GM12801 (cell line): Measurements from ENCODE around the gene RPL5.
A peak's percentile ranks its signal among the peaks of the same experiment; 100 is the strongest.

Source experiments
- TF ChIP-seq, protein P1 (sequence below): IDR thresholded peaks from one replicate; pipeline ENCODE4 v1.5.1; 2011; ENCODE audit warnings: control low read depth; ENCODE audit not compliant: insufficient read length; ENCODE audit errors: extremely low read depth

The RPL5 gene

DNA sequence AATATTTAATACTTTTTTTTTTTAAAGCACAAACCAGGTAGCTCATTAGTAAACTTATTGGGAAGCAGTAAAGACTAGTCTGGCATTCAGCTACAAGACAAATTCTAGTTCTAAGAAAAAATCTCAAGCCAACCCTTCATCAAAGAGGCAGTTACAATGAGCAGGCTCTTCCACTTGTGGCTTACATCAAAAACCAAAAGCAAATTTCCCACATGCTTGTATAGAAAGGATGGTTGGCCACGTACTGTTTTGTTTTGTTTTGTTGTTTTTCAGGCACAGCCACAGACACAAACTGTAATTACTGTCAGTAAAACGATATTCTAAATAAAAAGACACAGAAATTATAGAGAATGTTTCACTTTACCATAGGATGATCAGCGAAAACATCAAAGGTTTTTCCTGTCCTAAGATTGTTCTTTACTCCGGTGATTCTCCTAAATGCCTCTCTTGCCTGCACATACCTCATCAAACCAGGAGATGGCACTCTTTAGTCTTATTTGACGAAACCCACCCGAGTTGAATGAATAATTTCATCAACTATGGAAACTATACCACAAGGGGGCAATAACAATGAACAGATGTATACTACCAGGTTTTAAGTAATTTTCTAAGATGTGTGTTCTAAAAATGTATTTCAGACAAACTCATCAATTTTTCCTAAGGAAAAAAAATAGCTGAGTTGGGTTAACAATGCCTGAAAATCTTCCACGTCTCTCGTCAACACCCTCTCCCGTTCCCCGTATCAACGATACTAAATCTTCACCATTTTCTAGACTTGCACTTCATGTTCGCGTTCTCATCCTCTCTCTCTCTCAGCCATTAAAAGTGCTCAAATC is 26.9 kb downstream of the RPL5 start:
- TF ChIP-seq, protein P1, sequence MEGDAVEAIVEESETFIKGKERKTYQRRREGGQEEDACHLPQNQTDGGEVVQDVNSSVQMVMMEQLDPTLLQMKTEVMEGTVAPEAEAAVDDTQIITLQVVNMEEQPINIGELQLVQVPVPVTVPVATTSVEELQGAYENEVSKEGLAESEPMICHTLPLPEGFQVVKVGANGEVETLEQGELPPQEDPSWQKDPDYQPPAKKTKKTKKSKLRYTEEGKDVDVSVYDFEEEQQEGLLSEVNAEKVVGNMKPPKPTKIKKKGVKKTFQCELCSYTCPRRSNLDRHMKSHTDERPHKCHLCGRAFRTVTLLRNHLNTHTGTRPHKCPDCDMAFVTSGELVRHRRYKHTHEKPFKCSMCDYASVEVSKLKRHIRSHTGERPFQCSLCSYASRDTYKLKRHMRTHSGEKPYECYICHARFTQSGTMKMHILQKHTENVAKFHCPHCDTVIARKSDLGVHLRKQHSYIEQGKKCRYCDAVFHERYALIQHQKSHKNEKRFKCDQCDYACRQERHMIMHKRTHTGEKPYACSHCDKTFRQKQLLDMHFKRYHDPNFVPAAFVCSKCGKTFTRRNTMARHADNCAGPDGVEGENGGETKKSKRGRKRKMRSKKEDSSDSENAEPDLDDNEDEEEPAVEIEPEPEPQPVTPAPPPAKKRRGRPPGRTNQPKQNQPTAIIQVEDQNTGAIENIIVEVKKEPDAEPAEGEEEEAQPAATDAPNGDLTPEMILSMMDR: peak; percentile 32

DNA sequence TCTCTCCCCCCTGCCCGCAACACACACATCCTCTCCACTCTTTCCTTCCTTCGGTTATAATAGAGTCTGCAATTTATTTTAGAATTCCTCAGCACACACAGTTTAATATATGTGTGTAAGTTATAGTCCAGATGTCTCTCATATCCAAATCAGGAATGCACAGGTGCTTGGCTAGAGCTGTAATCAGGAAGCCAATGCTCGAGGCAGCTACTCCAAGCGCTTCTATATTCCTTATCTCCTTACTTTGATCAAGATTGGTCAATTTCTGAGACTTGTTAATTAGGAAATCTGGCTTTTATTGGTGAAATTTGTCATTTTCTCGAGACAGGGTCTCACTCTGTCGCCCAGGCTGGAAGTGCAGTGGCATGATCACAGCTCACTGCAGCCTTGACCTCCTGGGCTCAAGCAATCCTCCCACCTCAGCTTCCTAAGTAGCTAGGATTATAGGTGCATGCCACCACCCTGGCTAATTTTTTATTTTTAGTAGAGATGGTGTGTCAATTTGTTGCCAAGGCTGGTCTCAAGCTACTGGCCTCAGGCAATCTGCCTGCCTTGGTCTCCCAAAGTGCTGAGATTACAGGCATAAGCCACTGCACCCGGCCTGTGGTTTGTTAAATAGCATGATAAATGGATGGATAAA is 27.7 kb downstream of the RPL5 start:
- TF ChIP-seq, protein P1: no peak

DNA sequence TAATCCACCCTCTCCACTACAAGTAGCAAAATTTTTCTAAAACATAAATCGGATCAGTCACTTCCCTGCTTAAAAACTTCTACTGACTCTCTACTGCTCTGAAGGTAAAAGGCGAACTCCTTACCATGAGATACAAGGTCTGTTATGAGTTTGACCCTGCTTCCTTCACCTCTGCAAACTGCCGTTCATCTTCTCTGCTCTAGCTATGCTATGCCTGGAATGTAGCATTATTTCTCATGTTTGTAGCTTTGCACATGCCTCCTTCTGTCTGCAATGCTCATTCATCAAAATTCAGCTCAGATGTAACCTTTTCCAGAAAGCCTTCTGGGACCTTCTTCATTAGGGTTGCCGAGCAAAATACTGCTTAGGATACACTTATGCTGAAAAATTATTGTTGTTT is 30.8 kb downstream of the RPL5 start:
- TF ChIP-seq, protein P1: no peak

DNA sequence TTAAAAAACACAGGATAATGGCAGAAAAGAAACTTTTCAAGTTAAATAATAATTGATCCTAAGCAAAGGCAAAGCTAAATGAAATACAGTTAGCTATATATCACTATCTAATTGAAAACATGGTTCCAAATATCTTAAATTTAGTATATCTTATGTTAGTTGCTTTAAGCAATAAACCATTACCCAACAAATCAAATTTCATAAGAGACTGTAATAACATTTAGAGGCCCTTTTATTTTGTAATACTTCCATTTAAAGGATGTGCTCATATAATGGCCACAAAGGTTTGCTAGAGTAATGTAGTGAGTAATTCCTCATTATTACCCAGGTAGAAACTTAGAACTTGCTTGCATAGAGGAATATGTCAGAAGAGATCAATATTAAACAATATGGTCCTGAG is 32.3 kb downstream of the RPL5 start:
- TF ChIP-seq, protein P1: no peak

DNA sequence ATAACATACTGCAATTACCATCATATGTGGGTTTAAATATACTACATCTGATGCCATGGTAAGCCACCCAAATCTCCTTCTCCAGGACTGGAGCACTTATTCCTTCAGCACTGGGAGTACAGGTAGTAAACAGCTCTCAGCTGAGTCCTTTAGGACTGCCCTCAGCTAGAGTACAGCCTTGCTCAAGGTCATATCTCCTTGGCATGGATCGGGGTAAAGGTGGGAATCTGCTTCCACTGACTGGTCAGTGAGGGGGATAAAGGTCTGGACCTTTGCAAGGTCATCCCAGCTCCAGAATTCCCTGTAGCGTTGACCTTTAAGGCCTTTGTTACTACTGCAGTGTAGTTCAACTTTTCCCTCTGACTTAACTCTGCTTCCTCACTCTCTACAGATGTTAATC is 38.8 kb downstream of the RPL5 start:
- TF ChIP-seq, protein P1: no peak

DNA sequence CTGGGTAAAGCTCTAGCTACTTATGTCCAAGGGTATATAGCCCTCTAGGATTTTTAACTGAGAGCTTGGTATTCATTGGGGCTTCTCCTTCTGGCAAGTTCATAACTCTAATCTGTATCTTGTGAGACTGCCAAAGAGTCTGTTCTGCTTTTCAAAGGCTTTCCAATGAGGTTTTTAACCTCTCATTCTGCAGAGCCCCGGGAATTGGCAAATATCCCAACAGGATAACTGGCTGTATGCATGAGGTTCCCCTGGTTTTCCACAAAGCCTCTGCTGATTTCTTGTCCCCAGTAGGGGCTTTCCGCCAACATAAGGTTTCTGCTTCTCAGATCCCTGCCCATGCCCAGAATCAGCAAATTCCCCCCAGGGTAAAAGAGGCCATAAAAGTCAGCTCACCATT is 40.9 kb downstream of the RPL5 start:
- TF ChIP-seq, protein P1: no peak

DNA sequence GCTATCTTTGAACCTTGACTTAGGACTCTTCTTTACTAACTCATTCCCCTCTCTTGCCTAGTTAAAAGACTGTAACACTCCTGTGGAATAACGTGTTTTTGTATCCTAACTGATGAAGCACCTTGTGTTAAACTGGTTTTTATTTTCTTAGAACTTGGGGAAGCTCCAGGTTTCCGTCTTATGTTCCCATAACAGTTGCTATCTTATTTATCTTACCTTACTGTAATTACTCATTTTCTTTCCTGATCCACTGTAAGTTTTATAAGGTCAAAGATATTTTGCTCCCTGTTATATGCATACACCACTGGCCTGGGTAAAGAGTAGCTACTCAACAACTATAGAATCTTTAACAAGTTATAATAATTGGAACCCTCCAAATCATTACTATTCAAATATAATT is 43.1 kb downstream of the RPL5 start:
- TF ChIP-seq, protein P1: no peak
